ENCODE measurements around the gene SOX6.

The SOX6 gene

GRCh38 chr11:16346975-16347374 lies 9.4 kb downstream of the SOX6 start:
- in situ Hi-C loops (cut with HindIII; ENCODE audit: low sequenced_read_pairs), result no loop called here

GRCh38 chr11:16341853-16342252 lies 14.5 kb downstream of the SOX6 start:
- H3K4me3 ChIP-seq (ENCODE audit: low read depth, low read length), result no peak overlapping the region
- in situ Hi-C loops (cut with HindIII; ENCODE audit: low sequenced_read_pairs), result no loop called here

More at GRCh38 chr11:16346975-16347374, 9.4 kb downstream of the SOX6 start:
- no peak overlapping the region for H3K4me3 ChIP-seq (ENCODE audit: low read depth, low read length)
- TF ChIP-seq CTCF (IDR thresholded peaks at IDR 0.05; ENCODE audit: low read depth, low read length, missing control alignments), result no peak
- DNase-seq (ENCODE audit: low read depth), result no peak

GRCh38 chr11:16338393-16338792 lies 18.0 kb downstream of the SOX6 start:
- no peak overlapping the region for H3K4me3 ChIP-seq (ENCODE audit: low read depth, low read length)
- DNase-seq (ENCODE audit: low read depth), result no peak
- no peak for TF ChIP-seq CTCF (IDR thresholded peaks at IDR 0.05; ENCODE audit: low read depth, low read length, missing control alignments)
- in situ Hi-C loops (cut with HindIII; ENCODE audit: low sequenced_read_pairs), result no loop called here

More at GRCh38 chr11:16341853-16342252, 14.5 kb downstream of the SOX6 start:
- no peak for TF ChIP-seq CTCF (IDR thresholded peaks at IDR 0.05; ENCODE audit: low read depth, low read length, missing control alignments)
- no peak for DNase-seq (ENCODE audit: low read depth)

- DNase-seq (ENCODE audit: low read depth), result no peak
Observed at GRCh38 chr11:16337421-16338213, 18.7 kb downstream of the SOX6 start.

GRCh38 chr11:16336721-16337120 lies 19.6 kb downstream of the SOX6 start:
- DNase-seq (ENCODE audit: low read depth), result no peak
- no peak for TF ChIP-seq CTCF (IDR thresholded peaks at IDR 0.05; ENCODE audit: low read depth, low read length, missing control alignments)
- H3K4me3 ChIP-seq (ENCODE audit: low read depth, low read length), result no peak overlapping the region
- in situ Hi-C loops (cut with HindIII; ENCODE audit: low sequenced_read_pairs), result no loop called here

More at GRCh38 chr11:16337421-16338213, 18.7 kb downstream of the SOX6 start:
- H3K4me3 ChIP-seq (ENCODE audit: low read depth, low read length), result no peak overlapping the region
- no peak for TF ChIP-seq CTCF (IDR thresholded peaks at IDR 0.05; ENCODE audit: low read depth, low read length, missing control alignments)
- in situ Hi-C loops (cut with HindIII; ENCODE audit: low sequenced_read_pairs), result no loop called here

- no peak overlapping the region for H3K4me3 ChIP-seq (ENCODE audit: low read depth, low read length)
- in situ Hi-C loops (cut with HindIII; ENCODE audit: low sequenced_read_pairs), result no loop called here
- TF ChIP-seq CTCF (IDR thresholded peaks at IDR 0.05; ENCODE audit: low read depth, low read length, missing control alignments), result no peak
- DNase-seq (ENCODE audit: low read depth), result no peak
Observed at GRCh38 chr11:16336204-16336603, 20.1 kb downstream of the SOX6 start.
